Measurements from ENCODE around the gene TGFBR3.

TGFBR3 gene

DNA sequence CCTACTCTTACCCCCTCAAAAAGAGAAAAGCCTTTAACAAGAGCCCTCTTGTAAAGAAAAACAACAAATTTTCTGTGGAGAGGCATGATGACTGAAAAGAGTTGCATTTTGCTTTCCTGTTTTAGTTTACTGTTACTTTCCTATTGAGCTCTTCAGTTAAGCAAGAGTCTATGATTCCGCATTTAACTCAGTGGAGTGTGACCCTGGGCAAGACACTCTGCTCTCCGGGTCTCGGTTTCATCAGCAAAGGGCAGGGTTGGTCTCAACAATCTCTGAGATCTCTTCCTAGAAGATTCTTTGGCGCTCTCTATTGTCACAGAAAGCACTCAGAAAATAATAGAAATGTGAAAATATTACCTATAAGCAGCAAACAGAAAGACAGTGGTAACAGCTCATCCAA is 175.7 kb downstream of the TGFBR3 start:
- DNase-seq (ENCODE audit: low spot score): no peak

DNA sequence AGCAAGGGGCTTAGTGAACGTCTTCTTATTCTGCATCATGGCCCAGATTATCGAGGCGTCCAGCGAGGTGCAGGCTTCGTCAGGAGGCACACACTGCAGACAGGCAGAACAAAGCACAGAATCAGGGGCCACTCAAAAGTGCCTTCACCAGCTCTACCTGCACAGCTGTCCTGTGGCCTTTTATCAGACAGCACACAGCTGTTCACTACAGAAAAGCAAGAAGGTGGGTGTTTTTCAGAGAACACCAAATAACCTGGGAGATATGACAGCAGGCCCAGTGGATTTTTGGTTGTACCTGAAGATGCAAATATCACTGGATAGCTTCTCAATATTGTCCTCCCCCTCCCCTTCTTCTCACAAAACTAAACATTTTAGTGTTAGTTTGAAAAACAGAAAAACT is 177.3 kb downstream of the TGFBR3 start:
- no peak for DNase-seq (ENCODE audit: low spot score)

DNA sequence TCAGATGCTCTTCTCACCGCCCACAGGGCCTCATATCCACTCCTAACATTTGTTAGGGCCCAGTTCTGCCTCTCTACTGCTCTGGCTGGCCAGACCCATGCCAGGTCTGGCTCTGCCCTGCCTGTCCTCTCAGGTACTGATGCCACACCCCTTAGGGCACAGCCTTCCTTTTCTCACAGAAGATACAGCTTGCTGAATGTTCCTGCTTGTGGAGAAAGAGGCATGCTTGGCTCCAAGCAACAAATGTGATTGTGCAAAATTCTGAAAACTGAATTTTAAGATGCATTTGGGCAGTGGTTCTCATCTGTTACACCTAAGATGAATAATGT is 178.1 kb downstream of the TGFBR3 start:
- no peak for DNase-seq (ENCODE audit: low spot score)

DNA sequence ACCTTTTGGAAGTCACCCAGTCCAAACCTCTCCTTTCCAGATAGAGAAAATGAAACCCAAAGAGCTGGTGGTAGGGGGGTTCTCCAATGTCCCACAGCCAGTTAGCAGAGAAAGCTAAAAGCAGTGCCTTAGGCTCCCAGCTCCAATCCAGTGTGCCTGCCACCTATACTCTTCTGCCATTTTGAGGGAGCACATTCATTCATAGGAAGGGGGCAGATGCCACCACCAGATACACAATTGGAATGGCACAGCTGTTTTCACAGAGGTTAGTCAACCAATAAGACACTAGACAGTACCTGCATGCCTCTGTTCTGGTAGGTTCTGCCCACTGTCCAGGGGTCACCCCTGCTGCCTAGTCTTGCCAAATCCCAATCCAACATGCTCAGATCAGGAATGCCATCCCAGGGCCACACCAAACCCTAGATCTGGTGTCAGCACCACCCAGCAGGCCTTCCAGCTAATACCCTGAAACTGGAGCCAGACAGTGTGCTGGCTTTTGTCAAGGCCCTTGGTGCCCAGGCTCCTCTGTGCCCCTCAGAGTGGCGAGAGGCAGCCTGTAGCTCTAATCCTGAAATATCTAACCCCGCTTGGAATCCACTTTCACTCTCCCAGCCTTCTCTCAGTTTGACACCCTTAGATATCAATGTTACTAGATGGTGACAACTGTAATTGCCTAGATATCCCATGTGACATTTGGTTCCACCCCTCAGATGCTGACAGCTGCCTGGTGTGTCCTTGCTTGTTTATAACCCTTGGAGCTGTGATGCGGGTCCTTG is 178.6 kb downstream of the TGFBR3 start:
- no peak for DNase-seq (ENCODE audit: low spot score)

DNA sequence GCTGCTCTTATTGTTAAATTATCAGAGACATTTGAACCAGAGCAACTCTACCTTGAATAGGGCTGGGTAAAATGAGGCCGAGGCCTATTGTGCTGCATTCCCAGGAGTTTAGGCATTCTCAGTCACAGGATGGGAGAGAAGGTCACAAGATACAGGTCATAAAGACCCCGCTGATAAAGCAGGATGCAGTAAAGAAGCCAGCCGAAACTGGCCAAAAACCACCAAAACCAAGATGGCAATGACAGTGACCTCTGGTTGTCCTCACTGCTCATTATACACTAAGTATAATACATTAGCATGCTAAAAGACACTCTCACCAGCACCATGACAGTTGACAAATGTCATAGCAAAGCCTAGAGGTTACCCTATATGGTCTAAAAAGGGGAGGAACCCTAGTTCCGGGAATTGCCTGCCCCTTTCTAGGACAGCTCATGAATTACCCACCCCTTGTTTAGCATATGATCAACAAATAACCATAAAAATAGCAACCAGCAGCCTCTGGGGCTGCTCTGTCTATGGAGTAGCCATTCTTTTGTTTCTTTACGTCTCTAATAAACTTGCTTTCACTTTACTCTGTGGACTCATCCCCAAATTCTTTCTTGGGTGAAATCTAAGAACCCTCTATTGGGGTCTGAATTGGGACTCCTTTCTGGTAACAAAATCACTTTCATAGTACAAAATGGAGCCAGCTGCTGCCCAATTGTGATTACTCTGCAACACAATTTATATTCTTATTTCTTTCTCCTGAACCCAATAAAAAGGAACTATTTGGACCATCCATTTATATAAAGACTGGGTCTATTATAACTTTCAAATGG is 179.6 kb downstream of the TGFBR3 start:
- DNase-seq (ENCODE audit: low spot score): no peak

DNA sequence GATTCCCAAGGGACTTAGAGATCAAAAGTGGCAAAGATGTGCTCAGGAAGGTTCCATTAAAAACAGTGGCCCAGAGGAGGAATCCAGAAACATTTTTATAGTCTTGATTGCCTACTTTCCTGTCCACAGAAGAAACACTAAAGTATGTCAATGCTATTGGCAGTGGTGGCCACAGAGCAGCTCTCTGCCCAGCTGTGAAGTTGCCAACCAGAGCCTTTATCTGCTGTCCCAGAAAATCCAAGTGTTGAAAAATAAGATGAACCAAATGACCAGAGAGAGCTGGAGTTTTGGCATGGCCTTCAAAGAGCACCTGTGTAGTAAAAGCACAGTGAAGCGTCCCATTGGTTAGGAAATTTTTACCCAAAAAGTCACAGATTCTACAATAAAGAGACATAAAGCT is 181.2 kb downstream of the TGFBR3 start:
- no peak for DNase-seq (ENCODE audit: low spot score)

DNA sequence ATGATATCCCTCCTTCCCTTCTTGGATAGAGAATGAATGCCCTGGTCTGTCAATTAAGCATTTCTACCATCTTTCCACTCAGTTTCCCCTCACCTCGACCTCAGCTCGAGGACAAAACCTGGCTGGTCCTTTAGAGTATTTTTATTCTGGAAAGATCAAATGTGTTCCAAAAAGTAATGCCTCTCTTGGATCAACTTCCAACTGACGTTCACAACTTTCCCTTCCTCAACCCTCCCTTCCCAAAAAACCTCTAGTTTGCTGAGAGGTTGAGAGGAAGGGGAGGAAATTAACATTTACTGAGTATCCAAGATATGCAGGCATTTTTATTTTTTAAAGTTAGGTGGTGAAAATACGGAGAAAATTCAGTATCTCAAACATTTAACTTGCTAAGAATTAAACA is 182.9 kb downstream of the TGFBR3 start:
- DNase-seq (ENCODE audit: low spot score): no peak

DNA sequence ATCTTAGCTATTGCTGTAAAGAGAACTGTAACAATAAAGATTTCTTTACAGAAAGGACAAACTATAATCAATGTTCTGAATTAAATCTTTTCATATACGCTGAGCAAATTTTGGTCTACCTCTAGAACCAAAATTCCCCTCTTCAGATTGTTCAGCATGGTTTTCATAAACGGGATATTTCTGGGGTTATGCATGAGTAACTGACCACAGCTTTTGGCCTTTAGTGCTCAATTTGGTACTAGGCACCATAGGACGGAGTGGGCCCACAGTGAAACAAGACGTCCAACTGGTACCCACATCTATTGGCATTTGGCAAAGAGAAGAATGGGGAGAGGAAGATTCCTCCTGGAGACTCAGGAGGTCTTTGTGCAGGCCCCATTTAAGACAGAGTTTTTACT is 184.5 kb downstream of the TGFBR3 start:
- no peak for DNase-seq (ENCODE audit: low spot score)

DNA sequence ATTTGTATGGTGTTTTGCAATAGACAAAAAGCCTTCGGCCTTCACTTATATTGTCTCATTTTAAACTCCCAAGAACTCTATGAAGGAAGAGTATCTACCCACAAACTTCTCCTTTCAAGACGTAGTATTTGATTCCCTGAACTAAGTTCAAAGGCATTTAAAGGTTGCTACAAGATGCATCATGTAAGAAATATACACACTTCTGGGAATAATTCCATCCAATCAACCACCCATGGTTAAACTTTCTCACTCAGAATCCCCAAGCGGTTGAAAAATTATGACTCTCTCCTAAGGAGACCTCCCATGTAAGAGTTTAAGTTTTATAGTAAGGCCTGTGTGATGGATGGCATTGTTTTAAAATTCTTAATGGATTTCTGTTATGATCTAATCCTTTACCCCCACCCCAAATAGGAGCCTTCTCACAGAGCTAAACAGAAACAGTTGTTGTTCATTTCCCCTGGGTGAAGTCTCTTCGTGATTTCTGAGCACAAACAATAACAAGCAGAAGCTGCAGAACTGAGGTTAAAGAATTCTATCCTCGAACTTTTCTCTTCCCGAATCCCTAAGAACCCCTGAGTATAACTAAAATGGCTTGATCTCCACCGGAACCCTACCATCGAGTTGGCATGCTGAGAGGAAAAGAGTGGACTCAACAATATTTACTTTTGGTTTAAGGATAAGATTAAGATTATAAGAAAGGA is 185.0 kb downstream of the TGFBR3 start:
- DNase-seq (ENCODE audit: low spot score): no peak

DNA sequence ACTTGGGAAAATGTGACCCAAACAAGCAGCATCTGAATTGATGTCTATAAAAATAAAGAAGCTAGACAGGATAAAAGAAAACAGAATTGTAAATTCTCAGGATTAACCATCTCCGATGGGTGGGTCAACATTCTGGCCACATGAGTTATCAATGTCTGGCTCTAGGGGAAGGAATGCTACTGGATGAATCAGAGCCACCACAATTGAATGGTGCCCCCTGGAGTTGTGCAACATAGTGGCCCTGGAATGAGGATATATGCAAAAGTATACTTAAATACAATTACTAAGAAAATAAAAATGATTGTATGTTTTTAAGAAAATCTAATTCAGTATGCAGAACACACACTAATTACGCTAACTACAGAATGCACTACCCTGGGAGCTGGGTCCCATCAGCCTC is 185.6 kb downstream of the TGFBR3 start:
- DNase-seq (ENCODE audit: low spot score): no peak

DNA sequence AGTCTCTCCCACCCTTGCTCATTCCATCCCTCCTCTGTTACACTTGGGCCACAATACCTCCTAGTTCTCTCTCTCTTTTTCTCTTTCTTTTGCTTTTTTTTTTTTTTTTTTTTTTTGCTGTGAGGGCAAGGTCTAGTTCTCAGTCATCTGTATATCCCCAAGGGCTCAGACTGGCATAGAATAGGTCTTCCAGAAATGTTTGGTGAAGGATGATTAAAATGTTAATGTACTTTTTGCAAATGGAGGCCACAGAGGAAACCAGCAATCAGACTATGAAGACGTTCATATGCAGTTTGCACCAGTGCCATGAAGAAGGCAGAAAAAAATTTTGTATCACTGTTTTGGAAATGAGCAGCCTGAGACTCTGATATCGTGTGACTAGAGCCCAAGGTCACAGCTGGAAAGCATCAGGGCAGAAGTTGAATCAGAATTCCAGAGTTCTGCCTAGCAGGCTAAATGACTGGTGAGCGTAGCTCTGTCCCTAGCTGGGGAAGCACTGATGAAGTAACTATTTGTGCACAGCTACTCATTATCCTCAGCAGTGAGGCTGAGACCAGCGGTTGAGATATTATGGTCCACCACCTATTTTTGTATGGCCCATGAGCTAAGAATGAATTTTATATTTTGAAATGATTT is 186.5 kb downstream of the TGFBR3 start:
- no peak for DNase-seq (ENCODE audit: low spot score)

DNA sequence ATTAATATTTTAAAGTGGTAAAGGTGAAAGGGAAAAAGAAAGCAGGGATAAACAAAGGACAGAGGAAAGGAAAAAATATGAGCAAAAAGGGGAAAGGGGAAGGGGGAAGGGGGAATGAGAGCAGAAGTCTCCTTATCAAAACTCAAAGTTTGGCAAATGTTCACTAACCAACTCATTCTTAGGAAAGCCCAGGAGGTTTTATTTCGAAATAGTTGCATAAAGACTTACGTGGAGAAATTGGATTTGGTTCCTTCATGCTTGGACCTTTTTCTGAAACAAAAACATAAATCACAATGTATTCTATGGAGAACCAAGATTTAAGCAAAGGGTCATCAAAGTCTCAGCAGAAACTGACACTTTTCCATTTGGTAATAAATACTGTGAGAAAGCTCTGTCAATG is 188.1 kb downstream of the TGFBR3 start:
- DNase-seq (ENCODE audit: low spot score): no peak

DNA sequence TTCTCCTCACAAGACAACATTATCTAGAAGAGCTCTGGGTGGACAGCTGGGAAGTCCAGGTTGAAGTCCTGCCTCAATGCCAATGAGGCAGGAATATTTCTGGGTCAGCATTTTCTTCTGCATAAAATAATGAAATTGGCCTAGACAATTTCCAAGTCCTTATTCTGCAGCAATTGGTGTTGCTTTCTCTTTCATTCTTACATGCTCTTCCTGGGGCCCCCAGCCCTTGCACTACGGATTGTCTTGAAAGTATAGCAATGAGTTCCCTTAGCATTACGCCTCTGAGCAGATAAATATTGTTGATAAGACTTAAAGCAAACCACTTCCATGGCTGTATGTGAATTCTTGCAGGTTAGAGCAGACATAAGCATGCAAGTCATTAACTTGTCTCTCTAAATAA is 188.5 kb downstream of the TGFBR3 start:
- DNase-seq (ENCODE audit: low spot score): no peak

DNA sequence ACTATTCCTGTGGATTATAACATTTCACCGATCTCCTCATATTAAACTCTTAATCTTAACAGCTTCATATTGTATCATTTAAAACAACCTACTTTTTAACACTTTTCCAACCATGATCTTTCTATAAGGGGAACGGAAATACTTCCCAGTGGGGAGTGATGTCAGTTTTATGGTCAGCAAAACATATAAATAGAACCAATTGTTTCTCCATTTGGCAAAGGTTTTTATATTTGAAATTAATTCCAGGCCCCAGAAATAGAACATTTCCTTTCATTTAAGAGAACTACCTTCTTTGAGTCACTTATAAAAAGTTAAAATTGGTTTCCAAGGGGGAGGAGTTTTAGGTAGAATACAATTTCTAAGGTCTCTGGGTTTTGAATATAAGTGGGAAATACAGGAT is 189.6 kb downstream of the TGFBR3 start:
- DNase-seq (ENCODE audit: low spot score): no peak

DNA sequence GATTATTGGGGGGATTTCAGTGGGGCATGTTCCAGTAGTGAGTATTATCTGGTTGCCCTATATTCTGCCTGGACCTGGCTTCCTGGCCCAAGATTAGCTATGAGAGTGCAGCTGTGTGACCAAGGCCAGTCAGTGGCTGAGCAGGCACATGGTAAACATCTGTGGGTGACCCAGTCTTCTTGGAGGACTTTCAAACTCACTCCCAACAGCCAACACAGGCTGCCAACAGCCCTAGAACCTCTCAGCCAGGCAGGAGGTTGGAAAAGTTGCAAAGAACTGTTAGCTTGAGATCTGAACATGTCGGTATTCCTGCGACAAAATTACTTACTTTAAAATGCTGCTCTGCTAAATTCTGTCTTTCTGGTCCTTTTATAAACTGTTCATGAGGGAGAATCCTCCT is 192.4 kb downstream of the TGFBR3 start:
- peak; percentile 19 for DNase-seq (ENCODE audit: low spot score)

DNA sequence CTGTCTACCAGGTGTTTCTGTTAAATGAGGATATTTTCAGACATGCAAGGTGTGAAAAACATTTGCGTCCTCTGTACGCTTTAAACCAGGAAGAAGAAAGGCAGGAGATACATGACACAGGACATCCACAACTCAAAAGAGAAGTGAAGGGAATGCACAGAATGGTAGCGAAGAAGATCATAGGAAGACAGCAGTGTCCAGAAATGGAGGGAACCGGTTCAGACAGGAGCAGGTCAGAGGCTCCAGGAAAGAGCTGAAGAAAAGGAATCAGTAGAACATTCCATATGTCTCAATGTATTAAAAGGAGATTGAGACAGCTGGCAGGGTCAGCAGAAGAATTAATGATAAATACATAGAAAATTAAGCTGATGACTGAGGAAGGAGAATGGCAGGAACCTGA is 194.4 kb downstream of the TGFBR3 start:
- no peak for DNase-seq (ENCODE audit: low spot score)

DNA sequence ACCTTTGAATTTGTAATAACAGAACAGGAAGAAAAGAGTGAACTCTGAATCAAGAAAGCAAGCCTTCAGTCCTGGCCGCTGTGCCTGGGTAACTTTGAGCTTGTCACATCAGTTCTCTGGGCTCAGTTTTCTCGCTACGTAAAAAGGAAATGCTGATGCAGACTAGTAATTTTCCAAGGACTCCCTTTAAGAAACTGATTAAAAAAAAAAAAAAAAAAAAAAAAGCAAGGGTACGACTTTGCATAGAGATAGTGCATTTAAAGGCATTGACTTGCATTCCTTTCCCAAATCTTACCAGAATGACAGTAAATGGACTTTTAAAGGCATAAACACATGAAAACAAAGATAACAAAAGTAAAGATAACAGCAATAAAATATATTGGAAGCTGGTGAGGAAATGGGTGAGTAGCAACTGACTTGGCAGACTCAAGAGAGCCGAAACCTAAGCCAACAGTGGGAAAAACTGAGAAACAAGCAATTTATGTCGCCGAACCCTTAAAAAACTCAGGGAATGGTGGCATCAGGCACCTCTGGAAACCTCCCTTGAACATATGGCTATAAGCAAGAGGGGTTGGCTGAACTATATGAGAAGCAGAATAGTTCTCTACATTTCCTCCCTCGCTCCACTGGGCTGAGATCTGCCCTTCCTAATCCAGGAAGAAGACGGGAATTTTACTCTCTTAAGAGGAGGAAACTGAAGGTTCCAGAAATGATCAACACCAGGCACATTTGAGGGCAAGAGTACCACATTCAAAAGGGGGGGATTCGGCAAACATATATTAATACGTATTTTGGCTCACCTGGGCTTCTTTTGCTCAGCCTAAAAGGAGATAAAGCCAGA is 196.1 kb downstream of the TGFBR3 start:
- DNase-seq (ENCODE audit: low spot score): no peak

DNA sequence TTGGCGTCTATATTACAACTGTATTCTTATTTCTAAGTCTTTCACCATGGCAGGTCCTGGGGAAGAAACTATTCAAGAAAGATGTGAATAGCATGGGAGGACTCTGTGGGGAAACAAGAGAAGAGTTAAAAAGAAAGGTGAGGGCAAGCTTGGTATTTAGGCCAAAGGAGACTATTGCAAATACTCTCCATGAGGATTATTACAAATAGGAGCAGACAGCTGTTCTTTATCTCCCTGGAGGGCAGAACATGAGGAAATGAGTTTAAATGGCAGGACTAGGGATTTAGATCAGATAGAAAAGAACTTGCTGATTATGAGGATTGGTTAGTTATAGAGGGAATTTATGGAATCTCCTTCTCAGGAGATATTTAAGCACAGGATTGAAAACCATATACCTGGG is 198.5 kb downstream of the TGFBR3 start:
- no peak for DNase-seq (ENCODE audit: low spot score)

DNA sequence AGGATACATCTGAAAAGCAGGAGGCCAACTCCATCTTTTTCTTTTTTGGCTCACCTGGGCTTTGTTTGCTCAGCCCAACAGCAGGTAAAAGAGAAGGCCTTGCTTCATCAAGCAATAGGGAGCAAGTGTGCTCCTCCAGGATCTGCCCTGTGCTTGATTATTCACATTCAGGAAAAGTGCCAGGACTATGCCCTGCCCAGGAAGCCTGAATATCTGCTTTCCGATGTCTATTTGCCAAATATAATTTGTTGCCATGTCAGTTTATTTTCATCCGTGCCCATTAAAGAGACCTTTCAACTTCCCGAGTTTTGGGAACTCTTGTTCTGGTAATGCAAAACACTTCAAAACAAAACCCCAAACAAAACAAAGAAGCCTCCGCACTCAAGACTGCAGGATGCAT is 200.0 kb downstream of the TGFBR3 start:
- no peak for DNase-seq (ENCODE audit: low spot score)

DNA sequence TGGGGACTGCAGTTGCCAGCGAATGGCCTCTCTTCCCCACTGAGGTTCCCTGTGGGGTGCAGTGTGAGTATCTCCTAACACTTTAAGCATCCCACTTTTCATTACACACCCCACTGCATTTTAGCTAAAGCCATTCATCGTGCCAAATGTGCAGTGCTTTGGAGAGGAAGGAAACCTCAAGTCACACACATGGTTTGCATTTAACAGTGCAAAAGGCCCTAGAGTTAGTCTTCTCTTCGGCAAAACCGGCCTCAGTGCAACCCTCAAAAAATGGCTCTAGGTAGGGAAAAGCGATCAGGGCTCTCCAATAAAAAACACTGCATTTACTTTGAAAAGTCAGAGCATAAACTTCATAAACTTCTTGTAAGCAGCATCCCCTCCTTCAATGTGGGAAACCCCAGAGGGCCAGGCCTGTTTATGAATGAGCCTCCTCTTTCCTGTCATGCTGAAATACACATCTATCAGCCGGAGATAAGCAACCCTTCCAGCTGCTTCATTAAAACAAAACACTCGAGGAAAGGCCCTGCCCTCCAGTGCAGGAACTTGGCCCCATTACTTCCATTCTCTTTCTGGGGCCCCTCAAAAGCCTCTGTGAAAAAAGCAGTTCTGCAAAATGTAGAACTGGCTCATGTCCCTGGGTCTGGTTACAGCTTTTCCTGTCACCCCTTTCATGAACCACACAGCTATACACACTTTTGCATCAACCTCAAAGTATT is 201.3 kb downstream of the TGFBR3 start:
- no peak for DNase-seq (ENCODE audit: low spot score)

DNA sequence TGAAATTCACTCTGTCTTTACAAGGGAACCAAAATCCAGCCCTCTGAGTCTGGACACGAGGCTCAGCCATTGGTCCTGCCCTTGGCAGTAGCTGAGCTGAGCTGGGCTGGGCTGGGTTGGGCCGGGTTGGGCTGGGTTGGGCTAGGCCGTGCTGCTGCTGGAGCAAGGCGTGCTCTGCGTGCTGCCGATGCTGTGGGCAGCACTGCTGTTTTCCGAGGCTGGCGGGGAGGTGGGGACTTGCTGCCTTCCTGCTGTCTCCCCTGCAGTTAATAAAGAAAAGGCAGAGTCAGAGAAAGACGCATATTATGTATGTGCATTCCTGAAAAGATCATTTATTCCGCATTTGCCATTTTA is 202.4 kb downstream of the TGFBR3 start:
- no peak for DNase-seq (ENCODE audit: low spot score)

Measured in putamen (tissue), 1 donor.